Measurements from ENCODE around the gene EIF4H.

- TF ChIP-seq POLR2AphosphoS5 (IDR thresholded peaks at IDR 0.05; ENCODE audit: low read depth, low read length) (no peak; the same call in 1 of the 2 replicates), POLR2A (IDR thresholded peaks at IDR 0.05; ENCODE audit: low read depth, low read length) (no peak), TAF1 (IDR thresholded peaks at IDR 0.05; ENCODE audit: borderline replicate concordance, low read depth, low read length) (no peak)
These were observed 488 bp downstream of the EIF4H start for GRCh38 chr7:74174606-74175082.

Data from GM12892 (cell line).